Measurements from ENCODE around the gene UBA6. TPM values are rescaled to one million over a fixed set of nuclear protein-coding genes. Genes with fewer than 3 reads are reported as not detected.

Gene UBA6
- total RNA-seq, 4 donors from 2014 or later = 49.2 to 82.6 (median 77.5) TPM

GRCh38 chr4:67635331-67635730 lies 65.6 kb downstream of the UBA6 start:
- no peak for DNase-seq (ENCODE audit: low spot score)

DNA sequence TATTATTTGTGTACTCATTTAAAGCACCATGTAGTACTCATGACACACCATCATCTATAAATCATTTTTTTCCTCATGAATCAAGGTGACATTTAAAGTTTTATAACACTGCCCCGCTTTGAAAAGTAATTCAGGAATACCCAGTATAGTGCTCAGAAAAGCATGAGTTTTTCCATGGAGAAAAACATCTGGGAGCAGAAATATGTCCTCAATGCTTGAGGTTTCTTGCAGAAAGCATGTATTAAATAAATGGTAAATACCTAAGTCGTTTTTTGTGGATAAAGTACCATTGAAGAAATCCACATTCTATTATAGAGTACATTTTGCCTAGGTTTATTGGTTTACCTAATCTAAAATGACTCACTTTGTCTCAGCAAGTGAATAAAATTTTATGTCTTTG lies 66.2 kb downstream of the UBA6 start:
- ATAC-seq (ENCODE audit: low FRiP score) (no peak), DNase-seq (ENCODE audit: low spot score) (no peak)
- TF ChIP-seq, protein P1, sequence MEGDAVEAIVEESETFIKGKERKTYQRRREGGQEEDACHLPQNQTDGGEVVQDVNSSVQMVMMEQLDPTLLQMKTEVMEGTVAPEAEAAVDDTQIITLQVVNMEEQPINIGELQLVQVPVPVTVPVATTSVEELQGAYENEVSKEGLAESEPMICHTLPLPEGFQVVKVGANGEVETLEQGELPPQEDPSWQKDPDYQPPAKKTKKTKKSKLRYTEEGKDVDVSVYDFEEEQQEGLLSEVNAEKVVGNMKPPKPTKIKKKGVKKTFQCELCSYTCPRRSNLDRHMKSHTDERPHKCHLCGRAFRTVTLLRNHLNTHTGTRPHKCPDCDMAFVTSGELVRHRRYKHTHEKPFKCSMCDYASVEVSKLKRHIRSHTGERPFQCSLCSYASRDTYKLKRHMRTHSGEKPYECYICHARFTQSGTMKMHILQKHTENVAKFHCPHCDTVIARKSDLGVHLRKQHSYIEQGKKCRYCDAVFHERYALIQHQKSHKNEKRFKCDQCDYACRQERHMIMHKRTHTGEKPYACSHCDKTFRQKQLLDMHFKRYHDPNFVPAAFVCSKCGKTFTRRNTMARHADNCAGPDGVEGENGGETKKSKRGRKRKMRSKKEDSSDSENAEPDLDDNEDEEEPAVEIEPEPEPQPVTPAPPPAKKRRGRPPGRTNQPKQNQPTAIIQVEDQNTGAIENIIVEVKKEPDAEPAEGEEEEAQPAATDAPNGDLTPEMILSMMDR (IDR thresholded peaks at IDR 0.05) = no peak

More at GRCh38 chr4:67635331-67635730, 65.6 kb downstream of the UBA6 start:
- ATAC-seq (ENCODE audit: low FRiP score) = no peak
- TF ChIP-seq, protein P1 (IDR thresholded peaks at IDR 0.05) = no peak

DNA sequence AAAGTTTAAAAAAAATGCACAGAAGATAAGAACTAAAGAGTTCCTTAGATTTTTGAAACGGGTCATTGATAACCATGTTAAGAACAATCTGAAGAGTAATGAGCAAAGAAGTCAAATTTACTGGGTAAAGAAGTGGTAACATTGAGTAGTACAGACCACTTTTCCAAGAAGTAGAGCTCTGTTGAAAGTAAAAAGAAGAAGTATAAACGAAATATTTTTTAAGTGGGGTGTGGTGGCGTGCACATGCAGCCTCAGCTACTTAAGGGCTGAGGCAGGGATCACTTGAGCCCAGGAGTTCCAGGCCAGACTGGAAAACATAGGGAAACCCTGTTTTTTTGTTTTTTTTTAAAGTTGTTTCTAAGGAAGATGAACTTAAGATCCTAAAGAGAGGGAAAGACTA lies 68.5 kb downstream of the UBA6 start:
- ATAC-seq (ENCODE audit: low FRiP score) (no peak), DNase-seq (ENCODE audit: low spot score) (no peak)
- TF ChIP-seq, protein P1 (IDR thresholded peaks at IDR 0.05) = no peak

DNA sequence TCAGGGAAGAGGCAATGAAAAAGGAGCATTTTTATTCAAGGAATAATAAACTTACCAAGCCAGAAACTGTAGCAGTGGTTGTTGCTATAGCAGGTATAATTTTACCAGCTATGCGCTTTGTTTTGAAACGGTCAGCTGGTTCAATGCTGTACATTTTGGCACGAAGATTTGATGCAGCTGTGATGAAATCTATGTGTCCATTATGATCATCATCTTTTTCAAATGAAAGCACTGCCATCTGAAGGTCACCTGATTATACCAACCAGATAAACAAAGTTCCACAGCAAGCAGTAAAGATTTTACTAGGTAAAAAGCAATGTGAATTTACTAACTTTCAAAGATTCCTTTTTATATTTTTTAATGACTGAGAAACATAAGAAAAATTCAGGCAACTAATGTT lies 76.0 kb downstream of the UBA6 start:
- TF ChIP-seq, protein P1 (IDR thresholded peaks at IDR 0.05) = no peak
- ATAC-seq (ENCODE audit: low FRiP score) = no peak
- DNase-seq (ENCODE audit: low spot score) = no peak

- TF ChIP-seq, protein P1 (IDR thresholded peaks at IDR 0.05) = no peak
- ATAC-seq (ENCODE audit: low FRiP score) = no peak
- DNase-seq (ENCODE audit: low spot score) = no peak
Observed at GRCh38 chr4:67616478-67616877, 84.5 kb downstream of the UBA6 start.

DNA sequence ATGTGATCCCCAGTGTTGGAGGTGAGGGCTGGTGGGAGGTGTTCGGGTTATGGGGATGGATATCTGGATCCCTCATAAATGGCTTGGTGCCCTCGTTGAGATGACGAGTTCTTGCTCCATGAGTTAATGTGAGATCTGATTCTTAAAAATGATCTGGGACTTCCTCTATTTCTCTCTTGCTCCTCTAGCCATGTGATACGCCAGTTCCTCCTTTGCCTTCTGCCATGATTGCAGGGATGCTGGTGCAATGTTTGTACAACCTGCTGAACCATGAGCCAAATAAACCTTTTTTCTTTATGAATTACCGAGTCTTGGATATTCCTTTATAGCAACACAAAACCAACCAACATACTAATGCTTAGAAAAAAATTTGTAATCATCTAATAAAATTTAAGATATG lies 85.8 kb downstream of the UBA6 start:
- ATAC-seq (ENCODE audit: low FRiP score) (no peak), DNase-seq (ENCODE audit: low spot score) (no peak)
- TF ChIP-seq, protein P1 (IDR thresholded peaks at IDR 0.05) = no peak

GRCh38 chr4:67614186-67614585 lies 86.8 kb downstream of the UBA6 start:
- no peak for ATAC-seq (ENCODE audit: low FRiP score)
- no peak for DNase-seq (ENCODE audit: low spot score)
- TF ChIP-seq, protein P1 (IDR thresholded peaks at IDR 0.05) = no peak
